ENCODE data around the gene TBL3. TPM values are rescaled to one million over a fixed set of nuclear protein-coding genes. Genes with fewer than 3 reads are reported as not detected.

Gene TBL3
- total and polyA plus RNA-seq, 7 donors = 31.5 to 78.0 (median 41.8) TPM

DNA sequence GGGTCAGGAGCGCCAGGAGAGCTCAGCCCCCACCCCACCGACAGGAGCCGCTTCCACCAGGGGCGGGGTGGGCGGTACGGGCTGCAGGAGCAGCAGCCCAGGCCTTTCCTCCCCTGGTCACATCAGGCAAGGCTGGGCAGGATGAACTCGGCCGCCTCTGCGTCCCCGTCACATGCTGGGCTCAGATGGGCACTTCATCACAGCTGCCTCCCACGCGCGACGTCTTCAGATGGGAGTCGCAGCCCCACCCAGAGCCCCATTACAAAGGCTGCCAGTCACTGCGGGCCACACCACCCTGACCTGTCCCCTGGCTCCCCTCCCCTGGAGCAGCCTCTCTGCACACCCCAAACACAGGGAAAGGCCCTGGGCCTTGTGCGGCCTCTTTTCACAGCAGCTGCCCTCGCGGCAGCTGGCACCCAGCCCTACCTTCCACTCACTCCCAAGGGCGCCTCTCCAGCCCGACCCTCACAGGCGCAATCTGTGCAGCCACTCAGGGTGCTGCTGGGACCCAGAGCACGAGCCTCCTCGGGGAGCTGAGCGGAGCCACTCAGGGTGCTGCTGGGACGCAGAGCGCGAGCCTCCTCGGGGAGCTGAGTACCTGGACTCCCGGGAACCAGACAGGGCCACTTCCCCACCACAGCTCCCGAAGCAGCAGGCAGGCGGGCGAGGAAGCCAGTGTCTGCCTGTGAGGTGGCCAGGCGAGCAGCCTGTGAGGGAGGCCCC, 33.1 kb downstream of the TBL3 start:
- peaks cover 54% of the 10 kb centered on the region for H3K4me1 ChIP-seq
- no peak overlapping the region for H3K4me3 ChIP-seq
- H3K27me3 ChIP-seq (ENCODE audit: insufficient read depth in 3 of 3, low read length in 2 of 3) = no peaks in the 10 kb centered on the region
- ATAC-seq (no peak), DNase-seq (peak in 1 of 2 donors; percentile 61)
- no peak for TF ChIP-seq CTCF (IDR thresholded peaks at IDR 0.05)
- 53 to 66% (median 57%) methylated on average over 30 to 34 of the region's 34 CpGs for WGBS, 3 donors
- H3K27ac ChIP-seq = peak overlapping the region; percentile 81
- H3K36me3 ChIP-seq (ENCODE audit: insufficient read depth in 1 of 2, low read depth in 1 of 2) = peaks cover 0 to 49% of the 10 kb centered on the region in 2 donors
- intact Hi-C loops (cut with DNase I) = no loop called here
- no peaks in the 10 kb centered on the region for H3K9me3 ChIP-seq

- peak in 1 of 2 donors; percentile 75 for DNase-seq
- Histone ChIP-seq H3K9me3 (no peaks in the 10 kb centered on the region), H3K4me1 (peaks cover 60% of the 10 kb centered on the region), H3K27me3 (ENCODE audit: insufficient read depth in 3 of 3, low read length in 2 of 3) (no peaks in the 10 kb centered on the region), H3K27ac (no peak overlapping the region), H3K4me3 (no peak overlapping the region), H3K36me3 (ENCODE audit: insufficient read depth in 1 of 2, low read depth in 1 of 2) (peaks cover 0 to 42% of the 10 kb centered on the region in 2 donors)
- ATAC-seq = no peak
- WGBS, 3 donors = 42 to 57% (median 43%) methylated on average over 20 to 21 of the region's 21 CpGs
- peak; percentile 9 for TF ChIP-seq CTCF (IDR thresholded peaks at IDR 0.05)
- intact Hi-C loops (cut with DNase I) = no loop called here
Measured at GRCh38 chr16:2005646-2006045, 33.8 kb downstream of the TBL3 start.

DNA sequence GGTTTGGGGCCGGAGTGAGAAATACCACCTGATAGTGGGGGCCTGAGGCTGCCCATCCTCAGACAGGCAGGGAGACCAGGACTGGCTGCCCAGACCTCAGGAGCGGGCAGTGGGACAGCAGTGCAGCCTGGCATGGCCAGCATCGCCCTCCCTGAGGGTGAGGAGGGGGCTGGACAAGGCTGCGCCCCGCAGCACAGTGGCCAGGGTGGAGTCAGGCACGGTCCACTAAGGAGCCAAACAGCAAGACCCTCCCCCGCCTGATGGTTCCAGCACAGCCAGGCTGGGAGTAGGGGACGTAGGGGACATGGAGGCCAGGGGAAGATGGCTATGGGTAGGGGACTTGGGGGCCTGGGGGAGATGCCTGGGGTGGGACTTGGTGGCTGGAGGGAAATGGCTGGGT, 34.5 kb downstream of the TBL3 start:
- peak in 1 of 2 donors; percentile 46 for DNase-seq
- WGBS, 3 donors = 87 to 94% (median 89%) methylated on average over 7 to 8 of the region's 8 CpGs
- no peak for ATAC-seq

GRCh38 chr16:2007081-2007836, 35.4 kb downstream of the TBL3 start:
- no peak for TF ChIP-seq CTCF (IDR thresholded peaks at IDR 0.05)
- intact Hi-C loops (cut with DNase I) = no loop called here
- Histone ChIP-seq H3K27me3 (ENCODE audit: insufficient read depth in 3 of 3, low read length in 2 of 3) (no peaks in the 10 kb centered on the region), H3K36me3 (ENCODE audit: insufficient read depth in 1 of 2, low read depth in 1 of 2) (peaks cover 0 to 26% of the 10 kb centered on the region in 2 donors), H3K4me3 (peak overlapping the region; percentile 98), H3K4me1 (peaks cover 60% of the 10 kb centered on the region), H3K9me3 (no peaks in the 10 kb centered on the region), H3K27ac (peak overlapping the region; percentile 98)
- no peak for ATAC-seq
- WGBS, 3 donors = 50 to 57% (median 51%) methylated on average over 15 to 16 of the region's 16 CpGs
- peak in 1 of 2 donors; percentile 51 for DNase-seq

More for the DNA sequence above, 34.5 kb downstream of the TBL3 start:
- H3K36me3 ChIP-seq (ENCODE audit: insufficient read depth in 1 of 2, low read depth in 1 of 2) = peaks cover 0 to 35% of the 10 kb centered on the region in 2 donors
- H3K27ac ChIP-seq = no peak overlapping the region
- H3K27me3 ChIP-seq (ENCODE audit: insufficient read depth in 3 of 3, low read length in 2 of 3) = no peaks in the 10 kb centered on the region
- TF ChIP-seq CTCF (IDR thresholded peaks at IDR 0.05) = no peak
- H3K9me3 ChIP-seq = no peaks in the 10 kb centered on the region
- intact Hi-C loops (cut with DNase I) = no loop called here
- H3K4me1 ChIP-seq = peaks cover 60% of the 10 kb centered on the region
- no peak overlapping the region for H3K4me3 ChIP-seq
